ENCODE measurements around the gene ZFYVE19. TPM values are rescaled to one million over a fixed set of nuclear protein-coding genes. Genes with fewer than 3 reads are reported as not detected.

ZFYVE19 gene
- total and polyA plus RNA-seq, 2 of the 13 experiments (the other 11 are each of a cell fraction or from before 2014, with no cell fraction given) = 23.3 to 44.0 TPM

DNA sequence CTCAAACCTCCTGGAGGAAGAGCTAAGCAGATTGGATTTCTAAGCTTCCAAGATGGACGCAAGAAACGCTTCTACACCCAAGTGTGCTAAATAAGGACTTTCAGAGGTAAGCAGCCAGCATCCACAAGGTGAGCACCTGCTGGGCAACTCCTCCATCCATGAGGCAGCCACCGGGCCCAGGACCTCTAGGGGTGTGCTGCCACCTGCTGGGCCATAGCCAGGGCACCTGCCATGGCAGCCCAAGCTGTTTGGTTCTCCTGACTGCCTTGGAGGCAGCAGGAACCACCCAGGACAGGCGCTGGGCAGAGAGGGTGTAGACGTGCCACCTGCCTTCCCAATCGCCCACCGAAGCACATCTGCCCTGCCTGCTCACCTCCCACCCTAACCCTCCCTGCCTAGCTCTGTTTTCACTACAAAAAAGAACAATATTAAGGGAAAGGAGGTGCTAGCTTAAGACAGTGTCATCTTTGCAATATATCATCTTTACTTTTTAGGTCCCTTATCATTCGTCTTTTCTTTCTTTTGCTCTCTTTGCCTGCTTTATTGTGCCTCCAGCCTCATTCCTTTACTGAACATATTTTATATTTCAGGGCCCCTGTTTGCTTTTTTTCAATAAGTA lies 24.2 kb upstream of the ZFYVE19 start (continued):
- TF ChIP-seq ZBTB3 (CRISPR knock-in tag; IDR thresholded peaks at IDR 0.05; ENCODE audit: borderline replicate concordance, low read depth) (no peak), ZNF343 (CRISPR knock-in tag; IDR thresholded peaks at IDR 0.05) (no peak), SYNCRIP (IDR thresholded peaks at IDR 0.05; ENCODE audit: insufficient read depth, low read depth, low read length) (no peak), ZZZ3 (CRISPR knock-in tag; IDR thresholded peaks at IDR 0.05; ENCODE audit: borderline replicate concordance) (no peak), HCFC1 (IDR thresholded peaks at IDR 0.05; ENCODE audit: low read depth, low read length) (no peak), SIN3A (IDR thresholded peaks at IDR 0.05; ENCODE audit: borderline replicate concordance, low read depth, low read length) (no peak), ZNF484 (CRISPR knock-in tag; IDR thresholded peaks at IDR 0.05; ENCODE audit: borderline replicate concordance, low read depth) (no peak), CHD4 (IDR thresholded peaks at IDR 0.05; ENCODE audit: borderline replicate concordance, low read length) (no peak), ZNF234 (CRISPR knock-in tag; conservative IDR thresholded peaks at IDR 0.05) (no peak), ZNF883 (CRISPR knock-in tag; IDR thresholded peaks at IDR 0.05; ENCODE audit: not compliant biosample characterization) (no peak), TP53 (CRISPR knock-in tag; conservative IDR thresholded peaks at IDR 0.05) (no peak), ZNF207 (IDR thresholded peaks at IDR 0.05; ENCODE audit: borderline replicate concordance) (no peak), NFIC (IDR thresholded peaks at IDR 0.05; ENCODE audit: low read length) (no peak), KDM5A (IDR thresholded peaks at IDR 0.05; ENCODE audit: borderline replicate concordance, low read length) (no peak), RCOR2 (CRISPR knock-in tag; IDR thresholded peaks at IDR 0.05) (no peak), RFXANK (CRISPR knock-in tag; IDR thresholded peaks at IDR 0.05) (no peak), SETDB1 (CRISPR knock-in tag; IDR thresholded peaks at IDR 0.05; ENCODE audit: borderline replicate concordance) (no peak), POLR2AphosphoS2 (IDR thresholded peaks at IDR 0.05; ENCODE audit: low read depth, low read length) (no peak), ZNF501 (CRISPR knock-in tag; IDR thresholded peaks at IDR 0.05) (no peak)
- TF ChIP-seq, protein P1, sequence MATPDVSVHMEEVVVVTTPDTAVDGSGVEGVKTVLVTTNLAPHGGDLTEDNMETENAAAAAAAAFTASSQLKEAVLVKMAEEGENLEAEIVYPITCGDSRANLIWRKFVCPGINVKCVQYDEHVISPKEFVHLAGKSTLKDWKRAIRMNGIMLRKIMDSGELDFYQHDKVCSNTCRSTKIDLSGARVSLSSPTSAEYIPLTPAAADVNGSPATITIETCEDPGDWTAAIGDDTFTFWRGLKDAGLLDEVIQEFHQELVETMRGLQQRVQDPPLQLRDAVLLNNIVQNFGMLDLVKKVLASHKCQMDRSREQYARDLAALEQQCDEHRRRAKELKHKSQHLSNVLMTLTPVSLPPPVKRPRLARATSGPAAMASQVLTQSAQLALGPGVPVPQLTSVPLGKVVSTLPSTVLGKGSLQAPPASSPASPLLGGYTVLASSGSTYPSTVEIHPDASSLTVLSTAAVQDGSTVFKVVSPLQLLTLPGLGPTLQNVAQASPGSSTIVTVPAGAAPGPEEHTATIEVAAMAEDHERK (CRISPR knock-in tag; IDR thresholded peaks at IDR 0.05; ENCODE audit: low read depth) = no peak
- TF ChIP-seq, protein P2, sequence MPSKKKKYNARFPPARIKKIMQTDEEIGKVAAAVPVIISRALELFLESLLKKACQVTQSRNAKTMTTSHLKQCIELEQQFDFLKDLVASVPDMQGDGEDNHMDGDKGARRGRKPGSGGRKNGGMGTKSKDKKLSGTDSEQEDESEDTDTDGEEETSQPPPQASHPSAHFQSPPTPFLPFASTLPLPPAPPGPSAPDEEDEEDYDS (CRISPR knock-in tag; IDR thresholded peaks at IDR 0.05) = peak; percentile 47; the same call in 1 of the 2 replicates
- TF ChIP-seq, protein P3, sequence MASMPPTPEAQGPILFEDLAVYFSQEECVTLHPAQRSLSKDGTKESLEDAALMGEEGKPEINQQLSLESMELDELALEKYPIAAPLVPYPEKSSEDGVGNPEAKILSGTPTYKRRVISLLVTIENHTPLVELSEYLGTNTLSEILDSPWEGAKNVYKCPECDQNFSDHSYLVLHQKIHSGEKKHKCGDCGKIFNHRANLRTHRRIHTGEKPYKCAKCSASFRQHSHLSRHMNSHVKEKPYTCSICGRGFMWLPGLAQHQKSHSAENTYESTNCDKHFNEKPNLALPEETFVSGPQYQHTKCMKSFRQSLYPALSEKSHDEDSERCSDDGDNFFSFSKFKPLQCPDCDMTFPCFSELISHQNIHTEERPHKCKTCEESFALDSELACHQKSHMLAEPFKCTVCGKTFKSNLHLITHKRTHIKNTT (CRISPR knock-in tag; IDR thresholded peaks at IDR 0.05) = no peak
- TF ChIP-seq, protein P4, sequence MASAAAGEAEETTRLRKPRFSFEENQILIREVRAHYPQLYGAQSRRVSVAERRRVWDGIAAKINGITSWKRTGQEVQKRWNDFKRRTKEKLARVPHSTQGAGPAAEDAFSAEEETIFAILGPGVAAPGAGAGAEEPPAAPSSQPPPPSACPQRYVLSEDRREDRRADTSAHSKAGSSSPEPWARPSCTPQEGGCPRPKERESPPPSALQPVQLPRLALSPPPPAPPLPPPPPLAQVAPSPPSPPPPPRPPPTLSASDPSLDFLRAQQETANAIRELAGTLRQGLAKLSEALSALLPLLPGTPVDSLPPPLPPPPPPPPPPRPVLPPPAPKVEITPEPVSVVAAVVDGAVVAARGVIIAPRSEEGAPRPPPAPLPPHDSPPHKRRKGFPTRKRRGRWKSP (CRISPR knock-in tag; IDR thresholded peaks at IDR 0.05) = no peak
- TF ChIP-seq, protein P5, sequence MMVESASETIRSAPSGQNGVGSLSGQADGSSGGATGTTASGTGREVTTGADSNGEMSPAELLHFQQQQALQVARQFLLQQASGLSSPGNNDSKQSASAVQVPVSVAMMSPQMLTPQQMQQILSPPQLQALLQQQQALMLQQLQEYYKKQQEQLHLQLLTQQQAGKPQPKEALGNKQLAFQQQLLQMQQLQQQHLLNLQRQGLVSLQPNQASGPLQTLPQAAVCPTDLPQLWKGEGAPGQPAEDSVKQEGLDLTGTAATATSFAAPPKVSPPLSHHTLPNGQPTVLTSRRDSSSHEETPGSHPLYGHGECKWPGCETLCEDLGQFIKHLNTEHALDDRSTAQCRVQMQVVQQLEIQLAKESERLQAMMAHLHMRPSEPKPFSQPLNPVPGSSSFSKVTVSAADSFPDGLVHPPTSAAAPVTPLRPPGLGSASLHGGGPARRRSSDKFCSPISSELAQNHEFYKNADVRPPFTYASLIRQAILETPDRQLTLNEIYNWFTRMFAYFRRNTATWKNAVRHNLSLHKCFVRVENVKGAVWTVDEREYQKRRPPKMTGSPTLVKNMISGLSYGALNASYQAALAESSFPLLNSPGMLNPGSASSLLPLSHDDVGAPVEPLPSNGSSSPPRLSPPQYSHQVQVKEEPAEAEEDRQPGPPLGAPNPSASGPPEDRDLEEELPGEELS (CRISPR knock-in tag; IDR thresholded peaks at IDR 0.05) = no peak
- TF ChIP-seq, protein P6, sequence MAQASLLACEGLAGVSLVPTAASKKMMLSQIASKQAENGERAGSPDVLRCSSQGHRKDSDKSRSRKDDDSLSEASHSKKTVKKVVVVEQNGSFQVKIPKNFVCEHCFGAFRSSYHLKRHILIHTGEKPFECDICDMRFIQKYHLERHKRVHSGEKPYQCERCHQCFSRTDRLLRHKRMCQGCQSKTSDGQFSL (CRISPR knock-in tag; IDR thresholded peaks at IDR 0.05) = no peak

Measured in HepG2 (cell line).